Astrocyte (in vitro differentiated cells and primary cell): ENCODE data around the gene SLC39A5. TPM values are rescaled to one million over a fixed set of nuclear protein-coding genes. Genes with fewer than 3 reads are reported as not detected.

Experiments used
- DNase-seq: peaks from one replicate; pipeline ENCODE4 v3.0.0-alpha.2; 2010; ENCODE audit warnings: low read depth
- FAIRE-seq: peaks from 2 replicates; lab custom pipeline; 2011; peaks lifted over from hg19 to GRCh38; lab: Jason Lieb, UNC
- H2AFZ ChIP-seq: 2 replicates; pipeline ENCODE4 v1.6.0; 2012; ENCODE audit warnings: low read depth, low read length, inconsistent platforms
- H3K27ac ChIP-seq: 2 replicates; pipeline ENCODE4 v1.5.1; 2011; ENCODE audit warnings: low read depth, low read length, inconsistent platforms
- H3K27me3 ChIP-seq: 2 replicates; pipeline ENCODE4 v1.6.0; 2011; ENCODE audit warnings: low read length, inconsistent platforms; ENCODE audit not compliant: insufficient read depth
- H3K36me3 ChIP-seq: 2 replicates; pipeline ENCODE4 v1.5.1; 2011; ENCODE audit warnings: low read length, inconsistent platforms; ENCODE audit not compliant: insufficient read depth
- H3K4me1 ChIP-seq: 2 replicates; pipeline ENCODE4 v1.5.1; 2011; ENCODE audit warnings: low read length, inconsistent platforms; ENCODE audit not compliant: insufficient read depth
- H3K4me2 ChIP-seq: 2 replicates; pipeline ENCODE4 v1.6.0; 2012; ENCODE audit warnings: low read length, inconsistent platforms
- H3K4me3 ChIP-seq: 2 replicates; pipeline ENCODE4 v1.5.1; 2011; ENCODE audit warnings: low read depth, mild to moderate bottlenecking, low read length, inconsistent platforms; ENCODE audit not compliant: insufficient read depth
- H3K79me2 ChIP-seq: 2 replicates; pipeline ENCODE4 v1.6.0; 2012; ENCODE audit warnings: mild to moderate bottlenecking, low read length, inconsistent platforms; ENCODE audit not compliant: insufficient read depth
- H3K9ac ChIP-seq: 2 replicates; pipeline ENCODE4 v1.6.0; 2012; ENCODE audit warnings: mild to moderate bottlenecking, low read length, inconsistent platforms
- H3K9me3 ChIP-seq: 2 replicates; pipeline ENCODE4 v1.5.1; 2012; ENCODE audit warnings: low read depth, mild to moderate bottlenecking, low read length, inconsistent platforms; ENCODE audit not compliant: insufficient read depth
- H4K20me1 ChIP-seq: 2 replicates; pipeline ENCODE4 v1.6.0; 2012; ENCODE audit warnings: low read length, inconsistent platforms; ENCODE audit not compliant: insufficient read depth
- H3K27ac Mint-ChIP-seq: one replicate; pipeline ENCODE4 v1.8.0; 2021; ENCODE audit warnings: mild to moderate bottlenecking, mixed read lengths; ENCODE audit not compliant: unreplicated experiment
- H3K27me3 Mint-ChIP-seq: one replicate; pipeline ENCODE4 v1.8.0; 2021; ENCODE audit warnings: low read depth, mixed read lengths; ENCODE audit not compliant: unreplicated experiment
- H3K36me3 Mint-ChIP-seq: one replicate; pipeline ENCODE4 v1.8.0; 2021; ENCODE audit warnings: low read depth, mixed read lengths; ENCODE audit not compliant: unreplicated experiment
- H3K4me1 Mint-ChIP-seq: one replicate; pipeline ENCODE4 v1.8.0; 2021; ENCODE audit warnings: low read depth, mixed read lengths; ENCODE audit not compliant: unreplicated experiment
- H3K4me3 Mint-ChIP-seq: one replicate; pipeline ENCODE4 v1.8.0; 2021; ENCODE audit warnings: mild to moderate bottlenecking, moderate library complexity, mixed read lengths; ENCODE audit not compliant: unreplicated experiment
- H3K9me3 Mint-ChIP-seq: one replicate; pipeline ENCODE4 v1.8.0; 2021; ENCODE audit warnings: mild to moderate bottlenecking, mixed read lengths; ENCODE audit not compliant: unreplicated experiment
- CTCF ChIP-seq: IDR thresholded peaks from 2 replicates; pipeline ENCODE4 v1.5.1; 2011; ENCODE audit warnings: low read depth, mild to moderate bottlenecking, inconsistent platforms, low read length, moderate library complexity; ENCODE audit not compliant: insufficient read depth
- EZH2 ChIP-seq: IDR thresholded peaks from 2 replicates; pipeline ENCODE4 v1.6.1; 2012; ENCODE audit warnings: mild to moderate bottlenecking, low read length, inconsistent platforms; ENCODE audit not compliant: insufficient read depth
- total RNA-seq: library from RNA; stranded (reverse); gene quantifications from 2 replicates; pipeline ENCODE4 v1.2.1, GENCODE V29; 2021

Gene SLC39A5
- total RNA-seq, 1 donor from 2014 or later: 0.39 TPM

- Histone ChIP-seq H3K9me3 (no peaks in the 10 kb centered on the region), H3K4me3 (no peak overlapping the region), H3K27me3 (no peaks in the 10 kb centered on the region), H2AFZ (no peak overlapping the region), H3K79me2 (peaks cover 56% of the 10 kb centered on the region), H3K36me3 (peaks cover 65% of the 10 kb centered on the region), H3K4me2 (no peak overlapping the region), H3K9ac (no peak overlapping the region), H3K27ac (no peak overlapping the region), H3K4me1 (peaks cover 17% of the 10 kb centered on the region), H4K20me1 (peaks cover 73% of the 10 kb centered on the region)
- TF ChIP-seq CTCF (no peak), EZH2 (no peak)
- H3K4me3 Mint-ChIP-seq: no peak overlapping the region
- H3K4me1 Mint-ChIP-seq: peaks cover 15% of the 10 kb centered on the region
- DNase-seq (no peak), FAIRE-seq (no peak)
- no peak overlapping the region for H3K27ac Mint-ChIP-seq
- H3K36me3 Mint-ChIP-seq: peaks cover 28% of the 10 kb centered on the region
- H3K9me3 Mint-ChIP-seq: no peaks in the 10 kb centered on the region
- no peaks in the 10 kb centered on the region for H3K27me3 Mint-ChIP-seq
These were observed 22.8 kb downstream of the SLC39A5 start for GRCh38 chr12:56252649-56253048.

- Histone ChIP-seq H3K4me2 (no peak overlapping the region), H3K27ac (no peak overlapping the region), H3K4me1 (peaks cover 17% of the 10 kb centered on the region), H3K79me2 (peaks cover 59% of the 10 kb centered on the region), H3K4me3 (no peak overlapping the region), H2AFZ (no peak overlapping the region), H3K9me3 (no peaks in the 10 kb centered on the region), H4K20me1 (peaks cover 69% of the 10 kb centered on the region), H3K36me3 (peaks cover 64% of the 10 kb centered on the region), H3K27me3 (no peaks in the 10 kb centered on the region), H3K9ac (no peak overlapping the region)
- DNase-seq (no peak), FAIRE-seq (no peak)
- Mint-ChIP-seq H3K4me1 (peaks cover 15% of the 10 kb centered on the region), H3K9me3 (no peaks in the 10 kb centered on the region), H3K36me3 (peaks cover 26% of the 10 kb centered on the region), H3K4me3 (no peak overlapping the region), H3K27ac (no peak overlapping the region), H3K27me3 (no peaks in the 10 kb centered on the region)
- TF ChIP-seq EZH2 (no peak), CTCF (no peak)
These were observed 23.2 kb downstream of the SLC39A5 start for GRCh38 chr12:56253091-56253490.

DNA sequence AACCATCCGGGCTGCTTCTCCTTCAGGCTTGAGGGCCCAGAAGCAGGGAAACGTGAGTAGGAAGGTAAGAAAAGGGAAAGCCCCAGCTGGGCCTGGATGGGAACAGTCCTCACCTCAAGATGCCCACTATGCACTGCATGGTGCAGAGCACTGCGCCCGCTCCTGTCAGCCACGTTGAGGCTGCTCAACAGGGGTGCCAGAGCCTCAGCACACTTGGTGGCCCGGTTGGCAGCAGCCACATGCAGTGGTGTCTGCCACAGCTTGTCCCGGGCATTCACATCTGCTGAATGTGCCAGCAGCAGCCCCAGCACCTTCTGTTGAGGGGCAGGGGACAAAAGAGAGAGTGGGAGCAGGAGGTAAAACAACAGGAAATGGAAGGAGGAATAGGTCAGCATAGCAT, 25.8 kb downstream of the SLC39A5 start:
- Mint-ChIP-seq H3K27ac (no peak overlapping the region), H3K4me1 (peaks cover 20% of the 10 kb centered on the region), H3K36me3 (peaks cover 23% of the 10 kb centered on the region), H3K9me3 (no peaks in the 10 kb centered on the region), H3K27me3 (no peaks in the 10 kb centered on the region), H3K4me3 (peak overlapping the region; percentile 94)
- Histone ChIP-seq H3K9me3 (no peaks in the 10 kb centered on the region), H2AFZ (no peak overlapping the region), H3K27me3 (no peaks in the 10 kb centered on the region), H3K79me2 (peaks cover 60% of the 10 kb centered on the region), H3K36me3 (peaks cover 44% of the 10 kb centered on the region), H3K9ac (peak overlapping the region; percentile 95), H3K4me3 (no peak overlapping the region), H3K4me1 (peaks cover 24% of the 10 kb centered on the region), H3K27ac (no peak overlapping the region), H3K4me2 (peak overlapping the region; percentile 99), H4K20me1 (peaks cover 58% of the 10 kb centered on the region)
- DNase-seq (no peak), FAIRE-seq (no peak)
- TF ChIP-seq EZH2: no peak
- no peak for TF ChIP-seq CTCF
